IMR-90 (cell line): ENCODE results near the gene CORO1C. TPM values are rescaled to one million over a fixed set of nuclear protein-coding genes. Genes with fewer than 3 reads are reported as not detected.
A peak's percentile ranks its signal among the peaks of the same experiment; 100 is the strongest.

Experiments
- ATAC-seq: fragments of 200-7000 bp; cut with Tn5 transposase; 2 replicates; pipeline ENCODE4 v1.9.1; 2020; ENCODE audit warnings: low read depth, mild to moderate bottlenecking, moderate library complexity
- BruUV-seq: library from RNA; stranded (reverse); fragments of 400-500 nt; replicated peaks from 2 replicates; lab custom pipeline; 2021; lab: Mats Ljungman, UMichigan
- CTCF ChIA-PET: fragments of 300-600 bp; formaldehyde crosslinking; extraction: SDS; loops from one replicate; lab custom pipeline; 2021; ENCODE audit warnings: antibody characterized with exemption; lab: Yijun Ruan, JAX
- POLR2A ChIA-PET: fragments of 300-600 bp; sonication (Branson Sonifier 250); formaldehyde crosslinking; loops from one replicate; lab custom pipeline; 2022; ENCODE audit warnings: antibody characterized with exemption; ENCODE audit not compliant: unreplicated experiment; lab: Charles Lee
- DNase-seq: peaks from one replicate; pipeline ENCODE4 v3.0.0; 2013
- H2AFZ ChIP-seq: replicated peaks from 2 replicates; pipeline ENCODE3; 2013; ENCODE audit warnings: low read length, mild to moderate bottlenecking; ENCODE audit not compliant: poor library complexity
- H2AK5ac ChIP-seq: 2 replicates; pipeline ENCODE4 v1.6.1; 2013; ENCODE audit warnings: low read depth, low read length, inconsistent platforms
- H2AK9ac ChIP-seq: replicated peaks from 2 replicates; pipeline ENCODE3; 2013; ENCODE audit warnings: mild to moderate bottlenecking, low read depth, low read length, moderate library complexity; ENCODE audit not compliant: poor library complexity
- H2BK120ac ChIP-seq: 2 replicates; pipeline ENCODE4 v1.6.1; 2013; ENCODE audit warnings: low read depth, low read length, inconsistent platforms
- H2BK15ac ChIP-seq: 3 replicates; pipeline ENCODE4 v1.6.1; 2013; ENCODE audit warnings: low read depth, low read length, inconsistent platforms
- H2BK20ac ChIP-seq: 2 replicates; pipeline ENCODE4 v1.6.1; 2013; ENCODE audit warnings: low read depth, mild to moderate bottlenecking, inconsistent platforms, low read length, moderate library complexity
- H2BK5ac ChIP-seq: 2 replicates; pipeline ENCODE4 v1.6.1; 2013; ENCODE audit warnings: mild to moderate bottlenecking, low read depth, low read length, inconsistent platforms; ENCODE audit not compliant: poor library complexity, severe bottlenecking
- H3K14ac ChIP-seq: replicated peaks from 2 replicates; pipeline ENCODE4 v1.6.1; 2013; ENCODE audit warnings: low read depth, low read length, inconsistent platforms
- H3K18ac ChIP-seq: 2 replicates; pipeline ENCODE4 v1.6.1; 2013; ENCODE audit warnings: low read depth, low read length, control low read depth
- H3K23ac ChIP-seq: 2 replicates; pipeline ENCODE4 v1.6.1; 2013; ENCODE audit warnings: low read depth, low read length, inconsistent platforms
- H3K27ac ChIP-seq: 2 replicates; pipeline ENCODE4 v1.5.1; 2013; ENCODE audit warnings: mild to moderate bottlenecking, control low read depth, low read length; ENCODE audit not compliant: insufficient read depth
- H3K27me3 ChIP-seq: 2 replicates; pipeline ENCODE4 v1.6.1; 2013; ENCODE audit warnings: low read length; ENCODE audit not compliant: control insufficient read depth, insufficient read depth
- H3K36me3 ChIP-seq: 2 replicates; pipeline ENCODE4 v1.6.1; 2013; ENCODE audit warnings: low read length, mixed read lengths; ENCODE audit not compliant: control insufficient read depth, insufficient read depth
- H3K4ac ChIP-seq: 2 replicates; pipeline ENCODE4 v1.6.1; 2013; ENCODE audit warnings: low read depth, low read length, inconsistent platforms
- H3K4me1 ChIP-seq: 2 replicates; pipeline ENCODE4 v1.6.1; 2013; ENCODE audit warnings: low read length, mixed read lengths; ENCODE audit not compliant: control insufficient read depth, insufficient read depth
- H3K4me2 ChIP-seq: 2 replicates; pipeline ENCODE4 v1.6.1; 2013; ENCODE audit warnings: low read depth, mild to moderate bottlenecking, control low read depth, low read length, moderate library complexity
- H3K4me3 ChIP-seq: 2 replicates; pipeline ENCODE4 v1.5.1; 2013; ENCODE audit warnings: low read depth, mild to moderate bottlenecking, control low read depth, low read length, moderate library complexity; ENCODE audit not compliant: insufficient read depth
- H3K56ac ChIP-seq: 2 replicates; pipeline ENCODE4 v1.6.1; 2013; ENCODE audit warnings: low read length, inconsistent platforms; ENCODE audit not compliant: insufficient read depth; ENCODE audit errors: extremely low read depth
- H3K79me1 ChIP-seq, 2 experiments: 2 replicates each; pipeline ENCODE4 v1.6.1; 2013; ENCODE audit warnings: low read length in 2 of 2, inconsistent platforms in 1 of 2, low read depth in 1 of 2
- H3K9ac ChIP-seq: 2 replicates; pipeline ENCODE4 v1.6.1; 2013; ENCODE audit warnings: low read depth, low read length, control low read depth
- H3K9me1 ChIP-seq: 2 replicates; pipeline ENCODE4 v1.6.1; 2013; ENCODE audit warnings: low read length, inconsistent platforms; ENCODE audit not compliant: insufficient read depth
- H3K9me3 ChIP-seq: 2 replicates; pipeline ENCODE4 v1.6.1; 2013; ENCODE audit warnings: low read length; ENCODE audit not compliant: control insufficient read depth, insufficient read depth
- H4K20me1 ChIP-seq: 2 replicates; pipeline ENCODE4 v1.6.1; 2013; ENCODE audit warnings: low read length, inconsistent platforms; ENCODE audit not compliant: insufficient read depth
- H4K5ac ChIP-seq: 2 replicates; pipeline ENCODE4 v1.6.1; 2013; ENCODE audit warnings: mild to moderate bottlenecking, low read depth, low read length, control low read depth
- H4K8ac ChIP-seq, 2 experiments: 2 replicates each; pipeline ENCODE4 v1.6.1; 2013; ENCODE audit warnings: low read depth in 2 of 2, low read length in 2 of 2, control low read depth in 1 of 2, inconsistent platforms in 1 of 2
- H4K91ac ChIP-seq: 2 replicates; pipeline ENCODE4 v1.6.1; 2013; ENCODE audit warnings: low read depth, low read length, inconsistent platforms; ENCODE audit not compliant: insufficient read depth
- BHLHE40 ChIP-seq: fragments of 150-350 bp; IDR thresholded peaks from 2 replicates; pipeline ENCODE4 v1.6.1; 2016; ENCODE audit warnings: mild to moderate bottlenecking, low read depth, low read length
- CEBPB ChIP-seq: IDR thresholded peaks from 2 replicates; pipeline ENCODE4 v1.6.1; 2012; ENCODE audit warnings: low read depth, low read length, improper control_type of control experiment
- CHD1 ChIP-seq: IDR thresholded peaks from 2 replicates; pipeline ENCODE4 v1.6.1; 2012; ENCODE audit warnings: low read depth, low read length, improper control_type of control experiment
- CTCF ChIP-seq: conservative IDR thresholded peaks from 2 replicates; pipeline ENCODE4 v1.5.1; 2012; ENCODE audit warnings: mild to moderate bottlenecking, low read depth, low read length, improper control_type of control experiment
- FOS ChIP-seq: fragments of 150-350 bp; IDR thresholded peaks from 2 replicates; pipeline ENCODE4 v1.6.1; 2016; ENCODE audit warnings: low read depth, low read length
- MAFK ChIP-seq: IDR thresholded peaks from 2 replicates; pipeline ENCODE4 v1.6.1; 2012; ENCODE audit warnings: low read depth, low read length, improper control_type of control experiment
- RAD21 ChIP-seq: IDR thresholded peaks from 2 replicates; pipeline ENCODE4 v1.6.1; 2012; ENCODE audit warnings: low read length, improper control_type of control experiment
- RFX5 ChIP-seq: IDR thresholded peaks from 2 replicates; pipeline ENCODE4 v1.8.0; 2012; ENCODE audit warnings: low read depth, mild to moderate bottlenecking, low read length, moderate library complexity
- USF2 ChIP-seq: fragments of 150-350 bp; IDR thresholded peaks from 2 replicates; pipeline ENCODE4 v1.6.1; 2017; ENCODE audit warnings: mild to moderate bottlenecking, antibody characterized with exemption, low read length, low read depth
- WGBS, 2 experiments: methylation state at CpG; one replicate each; pipeline versions ENCODE4 v1.1.5 to v1.1.7; 2013; ENCODE audit warnings: missing lambda C conversion rate in 2 of 2; ENCODE audit not compliant: insufficient read length in 1 of 2; ENCODE audit errors: extremely low coverage in 2 of 2; 5-methylcytosine and 5-hydroxymethylcytosine counted together
- dilution Hi-C: fragments of 300-500 bp; cut with HindIII; formaldehyde crosslinking; loops from one replicate; pipeline ENCODE4 v1.14.3; 2018; ENCODE audit warnings: low sequenced_read_pairs; ENCODE audit not compliant: unreplicated experiment
- in situ Hi-C: fragments of 300-500 bp; cut with MboI; formaldehyde crosslinking; loops from 3 replicates; pipeline ENCODE4 v1.14.3; 2019; ENCODE audit warnings: low sequenced_read_pairs, inconsistent platforms, mixed read lengths
- intact Hi-C: fragments of 100-400 bp; cut with micrococcal nuclease; formaldehyde crosslinking; loops from 2 replicates; pipeline ENCODE4 v1.10.0; 2022
- polyA plus RNA-seq, 3 experiments: library from polyadenylated mRNA; depleted of rRNA; stranded (reverse); fragments of >200 nt; gene quantifications; 2 replicates each; pipeline ENCODE4 v1.2.3, GENCODE V29; 2012; ENCODE audit warnings: low replicate concordance in 1 of 3
- total RNA-seq: library from RNA; depleted of rRNA; stranded (reverse); fragments of >200 nt; gene quantifications from 2 replicates; pipeline ENCODE4 v1.2.3, GENCODE V29; 2012

Gene CORO1C
- total and polyA plus RNA-seq, 2 of the 4 experiments (the other 2 are of a cell fraction), result 675 to 1,100 TPM

- H3K4me2 ChIP-seq, result no peak overlapping the region
- POLR2A ChIA-PET, result no interaction called here
- no peaks in the 10 kb centered on the region for H3K9me3 ChIP-seq
- no CpG with 5 or more reads among the region's 2 CpGs for WGBS, 2 experiments
- H2AK9ac ChIP-seq, result no peak overlapping the region
- in situ Hi-C loops (no loop called here), dilution Hi-C loops (no loop called here), intact Hi-C loops (no loop called here)
- H3K79me1 ChIP-seq, result peaks cover 56 to 72% of the 10 kb centered on the region in 2 experiments
- H3K9ac ChIP-seq, result no peak overlapping the region
- no peak overlapping the region for H3K14ac ChIP-seq
- peaks cover 54% of the 10 kb centered on the region for H4K20me1 ChIP-seq
- H3K4me3 ChIP-seq, result no peak overlapping the region
- H4K8ac ChIP-seq, result peak overlapping the region in 1 of 2 experiments; percentile 26; a peak in 1 of 4 replicates
- no peak for DNase-seq
- peak overlapping the region; percentile 48 for H2BK5ac ChIP-seq
- BruUV-seq, result no TSS peak
- no peak for ATAC-seq
- H3K4me1 ChIP-seq, result peaks cover 31% of the 10 kb centered on the region
- no peaks in the 10 kb centered on the region for H3K27me3 ChIP-seq
- H2BK120ac ChIP-seq, result no peak overlapping the region
- 0 out of 2 replicates have a peak overlapping the region, but pooled peaks have one; percentile 3 for H2BK20ac ChIP-seq
- H3K4ac ChIP-seq, result peak overlapping the region; percentile 19; the same call in 1 of the 2 replicates
- H4K91ac ChIP-seq, result no peak overlapping the region
- H3K36me3 ChIP-seq, result peaks cover 53% of the 10 kb centered on the region
- H3K18ac ChIP-seq, result no peak overlapping the region
- no peak overlapping the region for H2AK5ac ChIP-seq
- peaks cover 26% of the 10 kb centered on the region for H3K9me1 ChIP-seq
- no peak overlapping the region for H3K23ac ChIP-seq
- TF ChIP-seq USF2 (no peak), RFX5 (no peak), RAD21 (no peak), FOS (no peak), CHD1 (no peak), CTCF (no peak), BHLHE40 (no peak), MAFK (no peak), CEBPB (no peak)
- CTCF ChIA-PET, result interaction anchor here (1.0 kb wide), 1 partner anchor 14 kb away, joined by 3 read pairs; no protein-coding TSS in a partner anchor
- peak overlapping the region; percentile 28; the same call in 1 of the 2 replicates for H3K27ac ChIP-seq
- no peak overlapping the region for H4K5ac ChIP-seq
- H2BK15ac ChIP-seq, result no peak overlapping the region
- no peak overlapping the region for H2AFZ ChIP-seq
- no peak overlapping the region for H3K56ac ChIP-seq
Observed at GRCh38 chr12:108650083-108650482, 81.2 kb downstream of the CORO1C start.
